NCI-H2227 treated with DMSO at 0.1 percent for 48 hours (cell line): ENCODE data around the gene OR2W3.

Source experiments
- DNase-seq: peaks from one replicate; lab custom pipeline; 2025; lab: John Stamatoyannopoulos, UW

Gene OR2W3

GRCh38 chr1:247895163-247895637, at the start of gene OR2W3:
Gene OR2W3 (plus strand): TSS chr1:247895587. CDS start chr1:247895587, 0 bp downstream.
- no peak for DNase-seq

- no peak for DNase-seq
These were observed 49.7 kb upstream of the OR2W3 start for GRCh38 chr1:247845693-247846017.

GRCh38 chr1:247848346-247848745, 47.0 kb upstream of the OR2W3 start:
- DNase-seq: no peak

- DNase-seq: no peak
These were observed 45.8 kb upstream of the OR2W3 start for GRCh38 chr1:247849616-247850015.

DNA sequence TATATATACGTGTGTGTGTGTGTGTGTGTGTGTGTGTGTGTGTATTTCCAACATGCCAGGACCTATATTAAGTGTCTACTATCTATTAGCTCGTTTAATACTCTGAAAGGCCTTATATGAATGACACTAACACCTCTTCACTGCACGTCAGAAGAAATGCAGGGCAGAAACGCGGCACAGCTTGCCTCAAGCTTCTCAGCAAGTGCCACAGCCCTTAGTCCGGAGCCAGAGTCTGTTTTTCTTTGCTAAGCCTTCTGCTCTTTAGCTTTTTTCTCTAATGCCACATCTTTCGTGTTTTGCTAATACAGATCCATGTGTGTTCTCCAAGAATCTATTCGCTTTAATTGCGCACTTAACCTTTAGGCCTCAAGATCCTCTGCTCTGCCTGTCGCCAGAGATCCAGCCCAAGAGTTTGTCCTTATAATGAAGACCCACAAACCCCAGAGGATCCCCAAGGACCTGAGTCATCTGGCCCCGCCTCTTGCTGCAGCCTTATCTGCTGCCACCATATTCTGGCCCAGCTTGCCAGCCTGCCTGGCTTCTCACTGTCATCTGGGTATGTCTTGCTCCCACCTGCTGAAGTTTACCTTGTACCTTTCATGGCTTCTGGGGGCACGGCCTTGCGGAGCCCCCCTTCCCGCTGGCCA, 40.4 kb upstream of the OR2W3 start:
- no peak for DNase-seq

DNA sequence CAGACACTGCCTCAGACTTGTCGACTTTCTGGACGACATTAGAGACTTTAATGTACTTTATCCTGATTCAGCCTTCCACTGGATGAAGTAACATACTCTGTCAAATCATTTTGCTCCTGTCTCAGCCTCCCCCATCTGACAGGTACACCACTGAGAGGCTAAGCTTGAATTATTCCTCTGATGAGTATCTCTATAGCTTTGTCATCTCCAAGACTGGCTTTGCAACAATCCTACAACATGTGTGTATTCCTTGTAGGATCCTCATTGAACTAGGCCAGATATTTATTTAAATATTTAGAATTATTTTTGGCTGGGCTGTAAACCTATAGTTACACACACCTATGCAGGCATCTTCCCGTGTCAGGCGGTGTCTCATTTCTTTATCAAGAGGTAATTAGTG, 39.5 kb upstream of the OR2W3 start:
- no peak for DNase-seq

GRCh38 chr1:247857069-247857984, 38.1 kb upstream of the OR2W3 start, which contains the start of gene TRIM58:
Gene TRIM58 (plus strand): TSS chr1:247857187. CDS start chr1:247857247, 60 bp downstream.
- DNase-seq: no peak

GRCh38 chr1:247857985-247858619, 37.3 kb upstream of the OR2W3 start:
- DNase-seq: no peak

- DNase-seq: no peak
These were observed 32.6 kb upstream of the OR2W3 start for GRCh38 chr1:247862756-247863155.

GRCh38 chr1:247864644-247865043, 30.7 kb upstream of the OR2W3 start:
- DNase-seq: no peak

DNA sequence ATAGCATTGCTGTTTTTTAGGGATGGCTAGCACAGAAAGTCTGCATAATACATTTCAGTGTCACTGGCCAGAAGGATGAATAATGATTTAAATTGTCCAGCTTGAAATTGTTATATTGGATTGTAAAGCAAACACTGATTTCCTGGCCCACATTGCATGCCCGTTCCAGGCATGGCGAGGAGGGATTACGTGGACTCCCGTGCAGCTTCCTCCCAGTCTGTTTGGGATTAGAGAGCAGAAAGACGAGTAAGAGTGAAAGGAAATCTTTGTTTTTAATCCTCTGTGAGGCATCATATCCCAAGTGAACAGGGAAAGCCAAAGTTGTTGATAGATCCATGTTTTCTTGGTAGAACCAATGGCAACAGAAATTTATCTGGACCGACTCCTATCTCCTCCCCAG, 30.0 kb upstream of the OR2W3 start:
- no peak for DNase-seq

DNA sequence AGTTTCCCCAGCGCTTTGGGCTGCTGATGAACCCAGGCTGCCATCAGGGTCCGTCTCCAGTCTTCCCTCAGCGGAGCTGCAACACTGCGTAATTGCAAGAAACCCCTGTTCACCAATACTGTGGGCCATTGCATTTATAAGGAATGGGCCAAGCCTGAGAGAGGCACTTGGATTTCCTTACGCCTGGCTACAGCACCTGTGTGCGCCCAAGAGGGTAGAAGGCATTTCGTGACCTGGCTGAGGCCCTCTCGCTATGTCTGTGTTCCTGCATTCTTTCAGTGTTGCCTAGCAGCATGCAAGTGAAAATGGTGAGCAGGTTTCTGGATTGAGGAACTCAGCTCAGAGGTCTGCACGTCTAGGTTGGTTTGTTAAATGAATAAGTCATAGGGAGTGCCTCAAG, 12.0 kb upstream of the OR2W3 start:
- DNase-seq: no peak

DNA sequence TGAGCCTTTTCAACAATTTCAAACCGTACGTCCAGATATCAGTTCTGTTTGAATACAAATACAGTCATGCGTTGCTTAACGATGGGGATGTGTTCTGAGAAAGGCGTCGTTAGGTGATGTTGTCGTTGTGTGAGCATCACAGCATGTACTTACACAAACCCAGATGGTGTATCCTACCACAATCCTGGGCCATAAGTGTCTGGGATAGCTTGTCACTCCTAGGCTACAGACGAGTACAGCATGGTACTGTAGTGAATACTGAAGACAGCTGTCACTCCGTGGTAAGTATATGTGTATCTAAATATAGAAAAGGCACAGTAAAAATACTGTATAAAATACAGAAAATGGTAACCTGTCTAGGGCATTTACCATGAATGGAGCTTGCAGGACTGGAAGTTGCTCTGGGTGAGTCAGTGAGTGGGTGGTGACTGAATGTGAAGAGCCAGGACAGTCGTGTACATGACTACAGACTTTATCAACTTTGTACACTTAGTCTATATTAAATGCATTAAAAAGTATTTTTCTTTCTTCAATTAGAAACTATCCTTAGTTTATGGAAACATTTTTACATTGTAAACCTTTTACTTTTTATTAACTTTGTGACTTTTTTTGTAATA, 10.5 kb upstream of the OR2W3 start:
- DNase-seq: no peak

DNA sequence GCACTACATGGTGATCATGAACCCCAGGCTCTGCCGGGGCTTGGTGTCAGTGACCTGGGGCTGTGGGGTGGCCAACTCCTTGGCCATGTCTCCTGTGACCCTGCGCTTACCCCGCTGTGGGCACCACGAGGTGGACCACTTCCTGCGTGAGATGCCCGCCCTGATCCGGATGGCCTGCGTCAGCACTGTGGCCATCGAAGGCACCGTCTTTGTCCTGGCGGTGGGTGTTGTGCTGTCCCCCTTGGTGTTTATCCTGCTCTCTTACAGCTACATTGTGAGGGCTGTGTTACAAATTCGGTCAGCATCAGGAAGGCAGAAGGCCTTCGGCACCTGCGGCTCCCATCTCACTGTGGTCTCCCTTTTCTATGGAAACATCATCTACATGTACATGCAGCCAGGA, 589 bp downstream of the OR2W3 start:
- no peak for DNase-seq

GRCh38 chr1:247904122-247904521, 8.7 kb downstream of the OR2W3 start:
- DNase-seq: no peak

GRCh38 chr1:247905181-247905580, 9.8 kb downstream of the OR2W3 start:
- DNase-seq: no peak

GRCh38 chr1:247905910-247906503, 10.6 kb downstream of the OR2W3 start:
- DNase-seq: no peak

DNA sequence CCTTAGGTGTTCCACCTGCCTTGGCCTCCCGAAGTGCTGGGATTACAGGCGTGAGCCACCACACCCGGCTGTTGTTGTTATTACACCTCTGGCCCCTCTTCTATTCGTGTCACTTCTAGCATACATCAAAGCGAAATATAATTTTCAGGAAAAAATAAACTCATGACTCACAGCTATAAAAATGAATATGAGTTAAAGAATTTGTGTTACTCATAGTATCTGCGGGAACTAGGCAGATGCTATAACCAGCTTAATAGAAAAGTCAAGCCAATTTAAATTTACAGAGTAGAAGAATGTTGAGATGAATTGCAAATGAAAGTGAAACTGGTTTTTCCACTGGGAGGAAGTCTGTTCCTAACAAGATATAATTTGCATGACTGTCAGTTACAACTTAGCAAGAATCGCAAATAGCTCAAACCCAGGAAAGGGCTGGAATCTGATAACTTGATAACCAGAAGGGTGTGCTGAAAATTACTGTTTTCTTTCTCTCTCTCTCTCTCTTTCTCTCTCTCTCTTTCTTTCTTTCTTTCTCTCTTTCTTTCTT, 11.2 kb downstream of the OR2W3 start:
- no peak for DNase-seq

DNA sequence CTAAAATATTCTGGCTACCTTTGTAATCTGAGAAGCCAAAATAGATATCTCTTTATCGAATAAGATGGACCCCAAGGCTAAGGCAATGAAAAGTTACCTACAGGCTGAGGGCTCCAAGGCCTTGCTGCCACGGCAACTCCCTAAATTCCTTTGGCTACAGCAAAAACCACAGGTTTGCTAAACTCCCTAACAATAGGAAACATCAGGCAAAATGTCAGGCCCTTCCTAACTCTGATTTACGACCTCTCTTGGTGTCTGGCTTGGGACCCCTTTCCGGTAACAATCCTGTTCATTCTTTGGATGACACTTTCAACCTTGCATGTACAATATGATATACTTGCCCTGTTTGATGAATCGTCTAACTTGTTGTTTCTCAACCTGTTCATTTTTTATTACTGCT, 13.4 kb downstream of the OR2W3 start:
- DNase-seq: no peak

DNA sequence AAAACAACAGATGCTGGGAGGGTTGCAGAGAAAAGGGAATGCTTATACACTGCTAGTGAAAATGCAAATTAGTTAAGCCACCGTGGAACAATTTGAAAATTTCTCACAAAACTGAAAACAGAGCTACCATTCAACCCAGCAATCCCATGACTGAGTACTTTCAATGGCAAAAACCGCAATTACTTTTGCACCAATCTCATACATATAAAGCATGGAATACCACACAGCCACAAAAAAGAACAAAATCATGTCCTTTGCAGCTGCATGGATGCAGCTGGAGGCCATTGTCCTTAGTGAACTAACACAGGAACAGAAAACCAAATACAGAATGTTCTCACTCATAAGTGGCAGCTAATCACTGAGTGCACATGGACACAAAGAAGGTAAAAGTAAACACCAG, 18.4 kb downstream of the OR2W3 start:
- DNase-seq: no peak

GRCh38 chr1:247914941-247915662, 19.7 kb downstream of the OR2W3 start:
- DNase-seq: no peak
